ENCODE measurements around the gene HIC1. TPM values are rescaled to one million over a fixed set of nuclear protein-coding genes. Genes with fewer than 3 reads are reported as not detected.
A peak's percentile ranks its signal among the peaks of the same experiment; 100 is the strongest.

HIC1 gene
- total and polyA plus RNA-seq, 8 donors: 17.4 to 37.5 (median 24.6) TPM

DNA sequence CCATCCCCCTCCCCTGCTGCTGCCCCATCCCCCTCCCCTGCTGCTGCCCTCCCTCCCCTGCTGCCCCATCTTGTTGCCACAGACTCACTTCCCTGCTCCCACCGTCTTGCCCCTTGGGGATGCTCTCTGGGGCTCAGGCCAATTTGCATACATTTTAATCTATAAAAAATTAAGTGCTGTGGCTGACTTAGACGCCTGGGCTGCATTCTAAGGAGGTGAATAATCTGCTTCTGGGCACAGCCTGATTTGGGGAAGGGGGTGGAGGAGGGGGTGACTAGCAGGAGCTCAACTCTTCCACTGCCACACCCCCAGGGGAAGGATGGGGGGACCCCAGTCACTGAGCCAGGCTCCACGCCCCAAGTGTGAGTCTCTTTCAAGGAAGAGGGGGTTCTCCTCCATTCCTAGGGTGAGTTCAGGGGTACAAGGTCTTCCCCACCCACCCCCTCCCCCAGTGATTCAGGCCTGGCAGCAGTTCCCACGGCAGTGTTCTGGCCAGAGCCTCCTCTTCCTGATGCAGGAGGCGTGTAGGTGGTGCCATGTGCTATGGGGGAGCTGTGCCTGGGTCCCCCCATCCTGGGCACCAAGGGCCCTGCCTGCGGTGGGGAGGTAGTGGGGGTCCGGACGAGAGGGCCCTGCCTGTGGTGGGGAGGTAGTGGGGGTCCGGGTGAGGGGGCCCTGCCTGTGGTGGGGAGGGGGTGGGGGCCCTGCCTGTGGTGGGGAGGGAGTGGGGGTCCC lies 19.9 kb upstream of the HIC1 start:
- H3K27ac ChIP-seq: no peak overlapping the region
- H3K9me3 ChIP-seq: no peaks in the 10 kb centered on the region
- TF ChIP-seq, protein P1, sequence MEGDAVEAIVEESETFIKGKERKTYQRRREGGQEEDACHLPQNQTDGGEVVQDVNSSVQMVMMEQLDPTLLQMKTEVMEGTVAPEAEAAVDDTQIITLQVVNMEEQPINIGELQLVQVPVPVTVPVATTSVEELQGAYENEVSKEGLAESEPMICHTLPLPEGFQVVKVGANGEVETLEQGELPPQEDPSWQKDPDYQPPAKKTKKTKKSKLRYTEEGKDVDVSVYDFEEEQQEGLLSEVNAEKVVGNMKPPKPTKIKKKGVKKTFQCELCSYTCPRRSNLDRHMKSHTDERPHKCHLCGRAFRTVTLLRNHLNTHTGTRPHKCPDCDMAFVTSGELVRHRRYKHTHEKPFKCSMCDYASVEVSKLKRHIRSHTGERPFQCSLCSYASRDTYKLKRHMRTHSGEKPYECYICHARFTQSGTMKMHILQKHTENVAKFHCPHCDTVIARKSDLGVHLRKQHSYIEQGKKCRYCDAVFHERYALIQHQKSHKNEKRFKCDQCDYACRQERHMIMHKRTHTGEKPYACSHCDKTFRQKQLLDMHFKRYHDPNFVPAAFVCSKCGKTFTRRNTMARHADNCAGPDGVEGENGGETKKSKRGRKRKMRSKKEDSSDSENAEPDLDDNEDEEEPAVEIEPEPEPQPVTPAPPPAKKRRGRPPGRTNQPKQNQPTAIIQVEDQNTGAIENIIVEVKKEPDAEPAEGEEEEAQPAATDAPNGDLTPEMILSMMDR (IDR thresholded peaks at IDR 0.05): no peak
- intact Hi-C loops (cut with DNase I): no loop called here
- DNase-seq: peak in 1 of 4 donors; percentile 48
- ATAC-seq: no peak
- H3K27me3 ChIP-seq: peaks cover 0 to 3% of the 10 kb centered on the region in 2 donors
- H3K4me1 ChIP-seq: peaks cover 6 to 15% of the 10 kb centered on the region in 2 donors
- H3K36me3 ChIP-seq: peaks cover 0 to 45% of the 10 kb centered on the region in 2 donors
- no peak overlapping the region for H3K4me3 ChIP-seq

DNA sequence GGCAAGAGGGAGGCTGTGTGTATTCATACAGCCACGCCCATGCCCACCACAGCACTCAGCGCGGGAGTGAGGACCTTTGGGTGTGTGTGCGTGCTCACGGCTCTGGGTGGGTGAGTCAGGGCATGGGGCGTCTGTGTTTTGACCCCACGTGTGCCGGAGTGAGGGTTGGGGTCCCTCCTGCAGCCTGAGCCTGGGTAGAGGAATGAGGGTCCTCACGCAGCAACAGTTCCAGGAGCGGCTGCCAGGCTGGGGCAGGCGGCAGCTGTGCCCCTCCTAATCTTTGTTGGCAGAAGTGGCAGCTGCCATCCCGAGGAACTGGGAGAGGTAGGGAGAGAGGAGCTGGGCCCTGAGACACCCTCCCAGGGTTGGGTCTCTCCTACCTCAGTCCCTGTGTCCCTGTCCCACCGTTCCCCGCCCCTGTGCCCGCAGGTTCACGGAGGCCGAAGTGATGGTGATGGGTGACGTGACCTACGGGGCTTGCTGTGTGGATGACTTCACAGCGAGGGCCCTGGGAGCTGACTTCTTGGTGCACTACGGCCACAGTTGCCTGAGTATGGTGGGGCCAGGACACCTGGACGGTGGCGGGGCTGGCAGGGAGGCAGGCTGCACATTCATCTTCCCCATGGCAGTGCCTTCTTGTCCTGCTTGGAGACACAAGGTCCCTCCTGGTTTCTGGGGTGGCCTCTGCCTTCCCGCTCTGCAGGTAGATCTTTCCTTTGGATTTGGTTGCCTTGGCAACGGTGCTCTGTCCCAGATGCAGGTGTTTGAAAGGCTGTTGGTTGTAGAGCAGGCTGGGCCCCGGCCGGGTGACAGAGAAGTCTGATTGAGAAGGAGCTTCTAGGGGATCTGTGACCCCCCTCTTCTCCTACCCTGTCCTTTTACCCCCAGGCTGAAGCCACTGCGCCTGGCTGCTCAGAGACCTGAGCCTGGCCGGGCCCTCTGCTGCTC lies 19.1 kb upstream of the HIC1 start:
- H3K4me1 ChIP-seq: peaks cover 4 to 14% of the 10 kb centered on the region in 2 donors
- H3K27ac ChIP-seq: no peak overlapping the region
- H3K27me3 ChIP-seq: no peaks in the 10 kb centered on the region
- no peak for ATAC-seq
- H3K4me3 ChIP-seq: no peak overlapping the region
- peak in 1 of 4 donors; percentile 65 for DNase-seq
- intact Hi-C loops (cut with DNase I): no loop called here
- TF ChIP-seq, protein P1 (IDR thresholded peaks at IDR 0.05): no peak
- H3K36me3 ChIP-seq: peaks cover 0 to 45% of the 10 kb centered on the region in 2 donors
- H3K9me3 ChIP-seq: no peaks in the 10 kb centered on the region

DNA sequence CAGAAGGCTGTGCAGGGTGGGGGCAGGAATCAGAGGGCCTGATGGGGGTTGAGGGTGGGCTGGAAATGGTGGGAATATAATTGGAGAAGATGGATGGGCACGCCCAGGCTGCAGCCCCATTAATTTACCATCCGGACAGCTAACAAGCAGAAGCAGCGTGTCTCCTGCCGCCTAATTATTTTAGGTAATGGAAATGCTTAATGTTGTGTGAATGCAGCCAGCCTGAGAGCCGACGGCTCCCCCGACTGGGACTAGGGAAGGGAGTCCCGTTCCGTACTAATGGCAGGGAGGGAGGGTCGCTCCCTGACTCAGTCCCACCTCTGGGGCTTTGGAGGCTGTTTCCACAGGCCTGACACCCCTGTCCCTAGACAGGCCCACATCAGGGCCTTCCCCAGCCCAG lies 17.7 kb upstream of the HIC1 start:
- ATAC-seq: no peak
- H3K4me1 ChIP-seq: peaks cover 0 to 12% of the 10 kb centered on the region in 2 donors
- DNase-seq: no peak
- intact Hi-C loops (cut with DNase I): no loop called here
- H3K27ac ChIP-seq: no peak overlapping the region
- no peaks in the 10 kb centered on the region for H3K27me3 ChIP-seq
- no peaks in the 10 kb centered on the region for H3K9me3 ChIP-seq
- H3K4me3 ChIP-seq: no peak overlapping the region
- H3K36me3 ChIP-seq: peaks cover 0 to 45% of the 10 kb centered on the region in 2 donors
- TF ChIP-seq, protein P1 (IDR thresholded peaks at IDR 0.05): no peak

DNA sequence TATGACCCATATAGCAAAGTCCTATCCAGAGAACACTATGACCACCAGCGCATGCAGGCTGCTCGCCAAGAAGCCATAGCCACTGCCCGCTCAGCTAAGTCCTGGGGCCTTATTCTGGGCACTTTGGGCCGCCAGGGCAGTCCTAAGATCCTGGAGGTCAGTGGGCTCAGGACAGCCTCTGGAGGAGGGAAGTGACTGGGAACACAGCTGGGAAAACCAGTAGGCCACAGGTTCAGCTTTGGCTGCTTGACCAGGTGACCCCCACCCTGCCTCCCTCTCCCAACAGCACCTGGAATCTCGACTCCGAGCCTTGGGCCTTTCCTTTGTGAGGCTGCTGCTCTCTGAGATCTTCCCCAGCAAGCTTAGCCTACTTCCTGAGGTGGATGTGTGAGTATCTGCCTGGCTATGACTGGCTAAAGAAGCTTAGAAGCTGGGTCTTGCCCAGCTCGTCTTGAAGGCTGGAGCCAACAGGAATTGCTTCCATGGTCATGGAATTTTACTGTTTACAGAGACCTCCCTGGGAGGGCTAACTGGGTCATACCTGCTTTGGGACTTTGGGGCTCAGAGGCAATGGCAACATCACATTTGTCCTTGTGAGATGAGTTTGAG lies 14.6 kb upstream of the HIC1 start:
- Histone ChIP-seq H3K4me1 (peaks cover 0 to 33% of the 10 kb centered on the region in 2 donors), H3K9me3 (no peaks in the 10 kb centered on the region), H3K36me3 (peaks cover 0 to 56% of the 10 kb centered on the region in 2 donors), H3K4me3 (no peak overlapping the region), H3K27me3 (no peaks in the 10 kb centered on the region), H3K27ac (no peak overlapping the region)
- intact Hi-C loops (cut with DNase I): no loop called here
- no peak for DNase-seq
- ATAC-seq: no peak
- TF ChIP-seq, protein P1 (IDR thresholded peaks at IDR 0.05): no peak
